ENCODE data around the gene RAPGEF5. TPM values are rescaled to one million over a fixed set of nuclear protein-coding genes. Genes with fewer than 3 reads are reported as not detected.

RAPGEF5 gene
- total RNA-seq, 1 donor from 2014 or later, result 5.8 TPM

DNA sequence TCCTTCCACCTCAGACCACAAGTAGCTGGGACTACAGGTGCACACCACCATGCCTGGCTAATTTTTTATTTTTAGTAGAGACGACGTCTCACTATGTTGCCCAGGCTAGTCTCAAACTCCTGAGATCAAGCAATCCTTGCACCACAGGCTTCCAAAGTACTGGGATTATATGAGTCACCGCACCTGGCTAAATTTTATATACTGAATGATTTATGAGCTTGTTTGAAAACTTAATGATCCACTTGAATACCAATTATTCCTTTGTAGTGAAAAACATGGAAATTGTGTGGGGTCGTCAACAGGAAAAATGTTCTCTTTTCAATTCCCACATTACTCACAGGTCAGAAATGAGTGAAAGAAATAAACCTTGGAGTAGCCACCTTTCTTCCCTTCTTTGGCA, 31.3 kb downstream of the RAPGEF5 start:
- Histone ChIP-seq H3K4me3 (ENCODE audit: low read depth, low read length) (no peak overlapping the region), H3K27me3 (ENCODE audit: control insufficient read depth, insufficient read depth, low read length) (no peaks in the 10 kb centered on the region), H3K36me3 (ENCODE audit: control insufficient read depth, insufficient read depth, low read length) (no peaks in the 10 kb centered on the region)
- TF ChIP-seq, protein P1, sequence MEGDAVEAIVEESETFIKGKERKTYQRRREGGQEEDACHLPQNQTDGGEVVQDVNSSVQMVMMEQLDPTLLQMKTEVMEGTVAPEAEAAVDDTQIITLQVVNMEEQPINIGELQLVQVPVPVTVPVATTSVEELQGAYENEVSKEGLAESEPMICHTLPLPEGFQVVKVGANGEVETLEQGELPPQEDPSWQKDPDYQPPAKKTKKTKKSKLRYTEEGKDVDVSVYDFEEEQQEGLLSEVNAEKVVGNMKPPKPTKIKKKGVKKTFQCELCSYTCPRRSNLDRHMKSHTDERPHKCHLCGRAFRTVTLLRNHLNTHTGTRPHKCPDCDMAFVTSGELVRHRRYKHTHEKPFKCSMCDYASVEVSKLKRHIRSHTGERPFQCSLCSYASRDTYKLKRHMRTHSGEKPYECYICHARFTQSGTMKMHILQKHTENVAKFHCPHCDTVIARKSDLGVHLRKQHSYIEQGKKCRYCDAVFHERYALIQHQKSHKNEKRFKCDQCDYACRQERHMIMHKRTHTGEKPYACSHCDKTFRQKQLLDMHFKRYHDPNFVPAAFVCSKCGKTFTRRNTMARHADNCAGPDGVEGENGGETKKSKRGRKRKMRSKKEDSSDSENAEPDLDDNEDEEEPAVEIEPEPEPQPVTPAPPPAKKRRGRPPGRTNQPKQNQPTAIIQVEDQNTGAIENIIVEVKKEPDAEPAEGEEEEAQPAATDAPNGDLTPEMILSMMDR (IDR thresholded peaks at IDR 0.05; ENCODE audit: insufficient read depth, low read length, severe bottlenecking), result no peak
- no peak for FAIRE-seq
- DNase-seq (ENCODE audit: low read depth), result no peak

DNA sequence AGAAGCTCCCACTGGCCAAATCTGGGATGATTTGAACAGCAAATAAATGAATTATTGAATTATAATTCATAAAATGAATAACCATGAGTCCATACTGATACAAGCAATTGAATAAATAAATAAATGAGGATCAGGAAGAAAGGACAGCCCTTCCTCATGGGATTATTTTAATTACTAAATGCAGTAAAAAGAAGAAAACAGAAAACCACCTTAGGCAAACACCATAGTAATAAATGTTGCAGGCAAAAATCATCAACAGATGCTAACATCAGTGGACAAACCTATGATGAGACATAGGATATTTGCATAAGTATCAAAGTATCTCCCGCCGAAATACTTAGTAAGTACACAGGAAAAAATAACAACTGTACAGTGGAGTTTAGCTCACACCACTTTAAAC, 33.2 kb downstream of the RAPGEF5 start:
- DNase-seq (ENCODE audit: low read depth) (no peak), FAIRE-seq (no peak)
- no peak overlapping the region for H3K4me3 ChIP-seq (ENCODE audit: low read depth, low read length)

DNA sequence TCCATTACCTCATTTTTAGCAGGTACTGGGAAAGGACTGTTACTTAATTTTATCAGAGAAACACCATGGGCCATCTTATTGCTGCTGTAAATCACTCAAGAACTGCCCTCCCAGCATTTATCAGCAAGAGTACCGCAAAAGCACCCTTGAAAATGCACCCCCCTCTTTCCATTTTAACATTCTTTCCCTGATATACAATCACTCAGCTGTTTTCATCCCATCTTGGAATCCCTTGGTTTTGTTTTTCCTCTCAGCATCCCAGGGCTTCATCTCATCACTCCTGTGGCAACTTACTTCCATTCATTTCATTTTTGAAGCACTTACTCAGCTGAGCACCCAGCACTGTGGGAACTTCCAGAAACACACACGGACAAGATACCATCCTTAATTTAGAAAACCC, 36.5 kb downstream of the RAPGEF5 start:
- DNase-seq (ENCODE audit: low read depth), result no peak
- Histone ChIP-seq H3K4me3 (ENCODE audit: low read depth, low read length) (no peak overlapping the region), H3K27me3 (ENCODE audit: control insufficient read depth, insufficient read depth, low read length) (no peaks in the 10 kb centered on the region), H3K36me3 (ENCODE audit: control insufficient read depth, insufficient read depth, low read length) (no peaks in the 10 kb centered on the region)
- TF ChIP-seq, protein P1 (IDR thresholded peaks at IDR 0.05; ENCODE audit: insufficient read depth, low read length, severe bottlenecking), result no peak
- no peak for FAIRE-seq

More for the DNA sequence above, 33.2 kb downstream of the RAPGEF5 start:
- Histone ChIP-seq H3K36me3 (ENCODE audit: control insufficient read depth, insufficient read depth, low read length) (no peaks in the 10 kb centered on the region), H3K27me3 (ENCODE audit: control insufficient read depth, insufficient read depth, low read length) (no peaks in the 10 kb centered on the region)
- TF ChIP-seq, protein P1 (IDR thresholded peaks at IDR 0.05; ENCODE audit: insufficient read depth, low read length, severe bottlenecking), result no peak

DNA sequence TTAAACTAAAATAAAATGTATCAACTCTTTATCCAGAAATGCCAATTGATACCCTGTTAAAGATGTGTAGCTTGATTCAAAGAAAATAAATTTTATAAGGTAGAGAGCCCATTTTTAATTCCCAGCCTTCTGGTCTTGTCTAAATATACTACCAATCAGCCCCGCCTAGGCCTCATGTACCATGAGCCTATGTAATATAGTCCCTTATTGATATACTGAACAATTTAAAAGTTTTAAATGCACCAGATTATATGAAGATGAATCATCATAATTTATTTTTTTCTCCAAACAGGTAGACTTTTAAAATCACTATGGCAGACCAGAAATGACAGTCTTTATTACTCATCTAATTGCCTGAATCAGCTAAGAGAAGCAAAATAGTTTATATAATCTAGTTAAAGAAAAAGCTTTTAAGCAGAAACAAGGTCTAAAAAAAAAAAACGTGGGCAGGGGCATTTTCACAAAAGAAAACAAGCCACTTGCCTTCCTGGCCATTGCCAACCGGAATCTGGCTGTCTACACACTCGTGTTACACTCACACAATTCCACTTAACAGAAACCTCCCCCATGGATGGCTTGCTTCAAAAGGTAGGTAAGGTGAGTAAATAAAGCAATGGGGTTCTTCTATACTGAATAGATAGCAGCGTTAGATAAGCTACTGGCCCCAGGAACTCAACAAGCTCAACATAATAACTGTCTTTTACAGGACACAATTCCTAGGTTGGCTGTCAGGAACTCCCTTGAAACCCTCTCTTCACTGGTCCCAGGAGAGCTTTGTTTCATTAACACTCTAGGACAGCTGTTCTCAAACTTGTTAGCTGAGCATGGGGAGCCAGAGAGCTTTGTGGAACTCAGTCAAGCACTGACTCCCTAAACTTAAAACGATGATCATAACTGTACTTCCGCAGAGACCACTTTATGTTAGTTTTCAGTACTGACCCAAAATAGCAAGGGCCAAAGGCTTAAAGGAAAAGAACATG, 37.2 kb downstream of the RAPGEF5 start:
- FAIRE-seq, result no peak
- TF ChIP-seq, protein P1 (IDR thresholded peaks at IDR 0.05; ENCODE audit: insufficient read depth, low read length, severe bottlenecking), result no peak
- DNase-seq (ENCODE audit: low read depth), result peak; percentile 28
- no peaks in the 10 kb centered on the region for H3K27me3 ChIP-seq (ENCODE audit: control insufficient read depth, insufficient read depth, low read length)
- no peaks in the 10 kb centered on the region for H3K36me3 ChIP-seq (ENCODE audit: control insufficient read depth, insufficient read depth, low read length)
- H3K4me3 ChIP-seq (ENCODE audit: low read depth, low read length), result no peak overlapping the region

DNA sequence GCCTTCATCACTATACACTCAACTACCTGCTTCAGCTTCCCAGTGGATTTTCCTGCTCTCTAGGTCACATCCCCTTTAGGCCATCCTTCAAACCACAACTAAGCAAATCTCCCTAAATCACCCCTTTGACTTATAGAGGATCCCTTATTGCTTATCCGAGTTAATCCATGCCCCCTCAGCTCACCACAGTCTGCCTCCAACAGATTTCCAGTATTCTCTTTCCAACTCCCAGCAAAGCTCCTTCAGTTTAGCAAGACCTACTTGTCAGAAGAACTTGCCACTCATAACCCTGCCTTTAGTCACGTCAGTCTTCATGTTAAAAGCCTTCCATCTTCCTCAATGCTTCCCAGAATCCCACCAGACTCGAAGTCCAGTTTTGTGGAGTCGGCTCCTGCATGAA, 38.6 kb downstream of the RAPGEF5 start:
- Histone ChIP-seq H3K4me3 (ENCODE audit: low read depth, low read length) (no peak overlapping the region), H3K27me3 (ENCODE audit: control insufficient read depth, insufficient read depth, low read length) (no peaks in the 10 kb centered on the region), H3K36me3 (ENCODE audit: control insufficient read depth, insufficient read depth, low read length) (no peaks in the 10 kb centered on the region)
- no peak for DNase-seq (ENCODE audit: low read depth)
- TF ChIP-seq, protein P1 (IDR thresholded peaks at IDR 0.05; ENCODE audit: insufficient read depth, low read length, severe bottlenecking), result no peak
- FAIRE-seq, result peak; percentile 75

Measured in bronchial epithelial cell (primary cell).